Suprapubic skin (tissue), 4 donors: ENCODE results near the gene ACSS1. TPM values are rescaled to one million over a fixed set of nuclear protein-coding genes. Genes with fewer than 3 reads are reported as not detected.
A peak's percentile ranks its signal among the peaks of the same experiment; 100 is the strongest.

ENCODE experiments used
- DNase-seq, 2 donors: peaks; one replicate each; pipeline ENCODE4 v3.0.0-alpha.2; 2019; ENCODE audit warnings: low spot score in 2 of 2
- H3K27ac ChIP-seq: fragments of 200-600 bp; sonication (generic); one replicate; pipeline ENCODE4 v1.5.1; 2019
- H3K27me3 ChIP-seq: fragments of 200-600 bp; sonication (generic); one replicate; pipeline ENCODE4 v1.5.1; 2019
- H3K36me3 ChIP-seq: fragments of 200-600 bp; sonication (generic); one replicate; pipeline ENCODE4 v1.5.1; 2019
- H3K4me1 ChIP-seq: fragments of 200-600 bp; sonication (generic); one replicate; pipeline ENCODE4 v1.5.1; 2019
- H3K4me3 ChIP-seq: fragments of 200-600 bp; sonication (generic); one replicate; pipeline ENCODE4 v1.5.1; 2019; ENCODE audit warnings: mild to moderate bottlenecking
- H3K9me3 ChIP-seq: fragments of 200-600 bp; sonication (generic); one replicate; pipeline ENCODE4 v1.5.1; 2019
- CTCF ChIP-seq, 2 donors: fragments of 200-600 bp in 1 of 2; fragments of 450-650 bp in 1 of 2; sonication (generic) in 1 of 2; IDR thresholded peaks; one replicate each; pipeline ENCODE4 v1.5.1; 2016 to 2019; ENCODE audit warnings: antibody characterized with exemption in 2 of 2, mild to moderate bottlenecking in 1 of 2, moderate library complexity in 1 of 2
- EP300 ChIP-seq: sonication (generic); formaldehyde crosslinking; IDR thresholded peaks from one replicate; pipeline ENCODE4 v1.6.1; 2017; ENCODE audit warnings: antibody characterized with exemption
- POLR2A ChIP-seq, 2 donors: fragments of 450-650 bp; IDR thresholded peaks; one replicate each; pipeline ENCODE4 v1.6.1; 2017; ENCODE audit warnings: antibody characterized with exemption in 2 of 2, mild to moderate bottlenecking in 2 of 2, moderate library complexity in 2 of 2
- POLR2AphosphoS5 ChIP-seq, 3 donors: sonication (generic); formaldehyde crosslinking; IDR thresholded peaks; one replicate each; pipeline ENCODE4 v1.6.1; 2017; ENCODE audit warnings: antibody characterized with exemption in 3 of 3
- WGBS: methylation state at CpG from one replicate; pipeline ENCODE4 v1.1.5; 2018; 5-methylcytosine and 5-hydroxymethylcytosine counted together
- total RNA-seq, 4 donors: library from RNA; depleted of rRNA; stranded (reverse); fragments of >200 nt; gene quantifications; one replicate each; pipeline ENCODE4 v1.1.0, GENCODE V29; 2016

Gene ACSS1
- total RNA-seq, 4 donors from 2014 or later: 29.0 to 80.0 (median 47.6) TPM

- Histone ChIP-seq H3K4me1 (peaks cover 89% of the 10 kb centered on the region), H3K4me3 (no peak overlapping the region), H3K36me3 (no peaks in the 10 kb centered on the region), H3K9me3 (no peaks in the 10 kb centered on the region), H3K27me3 (no peaks in the 10 kb centered on the region), H3K27ac (peak overlapping the region; percentile 87)
- DNase-seq: peak in 1 of 2 donors; percentile 69
- 16% methylated on average over 11 of the region's 11 CpGs for WGBS
- TF ChIP-seq POLR2A (IDR thresholded peaks at IDR 0.05): no peak
- no peak for TF ChIP-seq POLR2AphosphoS5 (IDR thresholded peaks at IDR 0.05)
- no peak for TF ChIP-seq EP300
- TF ChIP-seq CTCF (IDR thresholded peaks at IDR 0.05): no peak
Measured at GRCh38 chr20:25053255-25054031, 4.5 kb downstream of the ACSS1 start.

GRCh38 chr20:25052255-25053194 is 5.4 kb downstream of the ACSS1 start:
- peak overlapping the region; percentile 87 for H3K27ac ChIP-seq
- 67% methylated on average over 16 of the region's 16 CpGs for WGBS
- H3K36me3 ChIP-seq: no peaks in the 10 kb centered on the region
- no peaks in the 10 kb centered on the region for H3K9me3 ChIP-seq
- DNase-seq: peak; percentile 75
- no peak overlapping the region for H3K4me3 ChIP-seq
- H3K4me1 ChIP-seq: peaks cover 96% of the 10 kb centered on the region
- no peaks in the 10 kb centered on the region for H3K27me3 ChIP-seq
- TF ChIP-seq POLR2A (IDR thresholded peaks at IDR 0.05): no peak
- peak; percentile 26 for TF ChIP-seq EP300
- TF ChIP-seq POLR2AphosphoS5 (IDR thresholded peaks at IDR 0.05): peak in 1 of 3 donors; percentile 15

GRCh38 chr20:25051386-25052155 is 6.4 kb downstream of the ACSS1 start:
- 94% methylated on average over 7 of the region's 7 CpGs for WGBS
- H3K27ac ChIP-seq: no peak overlapping the region
- H3K36me3 ChIP-seq: peaks cover 9% of the 10 kb centered on the region
- peak in 1 of 2 donors; percentile 57 for DNase-seq
- no peaks in the 10 kb centered on the region for H3K9me3 ChIP-seq
- peaks cover 99% of the 10 kb centered on the region for H3K4me1 ChIP-seq
- no peaks in the 10 kb centered on the region for H3K27me3 ChIP-seq
- H3K4me3 ChIP-seq: no peak overlapping the region
- TF ChIP-seq EP300: no peak
- TF ChIP-seq CTCF (IDR thresholded peaks at IDR 0.05): no peak
- no peak for TF ChIP-seq POLR2A (IDR thresholded peaks at IDR 0.05)
- no peak for TF ChIP-seq POLR2AphosphoS5 (IDR thresholded peaks at IDR 0.05)

- Histone ChIP-seq H3K4me3 (no peak overlapping the region), H3K9me3 (no peaks in the 10 kb centered on the region), H3K36me3 (peaks cover 17% of the 10 kb centered on the region), H3K4me1 (peaks cover 91% of the 10 kb centered on the region), H3K27ac (no peak overlapping the region), H3K27me3 (no peaks in the 10 kb centered on the region)
- WGBS: 91% methylated on average over 13 of the region's 17 CpGs
- peak; percentile 54 to 71 for DNase-seq
- TF ChIP-seq POLR2A (IDR thresholded peaks at IDR 0.05) (no peak), CTCF (IDR thresholded peaks at IDR 0.05) (no peak), EP300 (no peak), POLR2AphosphoS5 (IDR thresholded peaks at IDR 0.05) (no peak)
Measured at GRCh38 chr20:25050501-25051350, 7.2 kb downstream of the ACSS1 start.
